HepG2 (cell line): ENCODE results near the gene KRT17. TPM values are rescaled to one million over a fixed set of nuclear protein-coding genes. Genes with fewer than 3 reads are reported as not detected.

Experiments
- ATAC-seq: fragments of 200-7000 bp; cut with Tn5 transposase; 3 replicates; pipeline ENCODE4 v1.9.1; 2020; ENCODE audit warnings: mild to moderate bottlenecking, moderate library complexity
- BruUV-seq: library from RNA; stranded (reverse); fragments of 400-500 nt; replicated peaks from 2 replicates; lab custom pipeline; 2021; lab: Mats Ljungman, UMichigan
- CTCF ChIA-PET: fragments of 300-600 bp; formaldehyde crosslinking; extraction: SDS; loops from one replicate; lab custom pipeline; 2021; ENCODE audit warnings: low total read pairs, inconsistent platforms, low intra/inter-chr PET ratio; lab: Yijun Ruan, JAX
- POLR2A ChIA-PET: fragments of 350-600 bp; sonication (Branson Sonifier 250); formaldehyde crosslinking; loops from one replicate; lab custom pipeline; 2020; ENCODE audit warnings: antibody characterized with exemption, inconsistent platforms; lab: Yijun Ruan, JAX
- DNase-seq: peaks from one replicate; pipeline ENCODE4 v3.0.0-alpha.2; 2015; ENCODE audit warnings: low spot score
- FAIRE-seq: peaks from 3 replicates; lab custom pipeline; 2011; peaks lifted over from hg19 to GRCh38; lab: Jason Lieb, UNC
- H2AFZ ChIP-seq: one replicate; pipeline ENCODE4 v1.6.1; 2011; ENCODE audit warnings: low read length, inconsistent platforms
- H3K27ac ChIP-seq: fragments of 300-600 bp; 3 replicates; pipeline ENCODE4 v1.8.0; 2011; ENCODE audit warnings: mixed run types, mild to moderate bottlenecking, mixed read lengths, low read length, inconsistent platforms; ENCODE audit not compliant: insufficient read depth; ENCODE audit errors: extremely low read length
- H3K27me3 ChIP-seq, 2 experiments: fragments of 200-600 bp in 1 of 2; 2 replicates in 1 of 2; 3 replicates in 1 of 2; pipeline versions ENCODE4 v1.6.0 to v1.8.0; 2011; ENCODE audit warnings: low read length in 2 of 2, mild to moderate bottlenecking in 2 of 2, moderate library complexity in 2 of 2, inconsistent platforms in 1 of 2; ENCODE audit not compliant: insufficient read depth in 2 of 2, control insufficient read depth in 1 of 2
- H3K36me3 ChIP-seq, 2 experiments: fragments of 200-600 bp in 1 of 2; replicated peaks in 1 of 2; 2 replicates in 1 of 2; 3 replicates in 1 of 2; pipeline versions ENCODE4 v1.5.1 to v1.8.0; 2011; ENCODE audit warnings: low read length in 2 of 2, inconsistent platforms in 1 of 2; ENCODE audit not compliant: insufficient read depth in 2 of 2, control insufficient read depth in 1 of 2
- H3K4me1 ChIP-seq: 2 replicates; pipeline ENCODE4 v1.5.1; 2012; ENCODE audit warnings: low read length, inconsistent platforms; ENCODE audit not compliant: insufficient read depth
- H3K4me2 ChIP-seq: 2 replicates; pipeline ENCODE4 v1.6.0; 2011; ENCODE audit warnings: low read depth, low read length, inconsistent platforms
- H3K4me3 ChIP-seq, 3 experiments: fragments of 200-600 bp in 1 of 3; sonication (generic), shearing (Covaris generic) in 1 of 3; replicated peaks in 1 of 3; 2 replicates each; pipeline ENCODE4 v1.5.1; 2011 to 2016; ENCODE audit warnings: low read length in 3 of 3, inconsistent platforms in 2 of 3, low read depth in 2 of 3, mild to moderate bottlenecking in 2 of 3, control low read depth in 1 of 3, mixed read lengths in 1 of 3; ENCODE audit not compliant: insufficient read depth in 1 of 3
- H3K79me2 ChIP-seq: one replicate; pipeline ENCODE4 v1.6.1; 2011; ENCODE audit warnings: low read length, inconsistent platforms; ENCODE audit not compliant: insufficient read depth
- H3K9ac ChIP-seq: 2 replicates; pipeline ENCODE4 v1.6.0; 2011; ENCODE audit warnings: mild to moderate bottlenecking, low read depth, low read length, inconsistent platforms; ENCODE audit not compliant: insufficient read depth
- H3K9me3 ChIP-seq: 2 replicates; pipeline ENCODE4 v1.5.1; 2012; ENCODE audit warnings: mild to moderate bottlenecking, low read length
- H4K20me1 ChIP-seq: 2 replicates; pipeline ENCODE4 v1.6.0; 2011; ENCODE audit warnings: inconsistent platforms, mild to moderate bottlenecking, low read length, moderate library complexity; ENCODE audit not compliant: insufficient read depth
- ATF7 ChIP-seq, 2 experiments: fragments of 450-650 bp in 1 of 2; sonication (generic) in 1 of 2; formaldehyde crosslinking in 1 of 2; IDR thresholded peaks; 2 replicates each; pipeline versions ENCODE4 v1.4.0 to v1.6.1; 2016 to 2020; ENCODE audit warnings: antibody characterized with exemption in 1 of 2, mild to moderate bottlenecking in 1 of 2, missing genetic modification reagents in 1 of 2
- CEBPB ChIP-seq: IDR thresholded peaks from 2 replicates; pipeline ENCODE4 v1.6.1; 2011; ENCODE audit warnings: low read depth, low read length, improper control_type of control experiment, borderline replicate concordance
- CREB1 ChIP-seq, 2 experiments: fragments of 450-650 bp in 1 of 2; IDR thresholded peaks; 2 replicates each; pipeline ENCODE4 v1.6.1; 2016 to 2017; ENCODE audit warnings: control low read depth in 1 of 2, mild to moderate bottlenecking in 1 of 2, missing compliant biosample characterization in 1 of 2, missing genetic modification characterization in 1 of 2
- TRIM22 ChIP-seq: fragments of 450-650 bp; IDR thresholded peaks from 2 replicates; pipeline ENCODE4 v1.6.1; 2017
- XBP1 ChIP-seq: sonication (generic); formaldehyde crosslinking; IDR thresholded peaks from 2 replicates; pipeline ENCODE4 v1.5.0; 2020; ENCODE audit warnings: missing genetic modification reagents
- ZBTB21 ChIP-seq: sonication (generic); formaldehyde crosslinking; IDR thresholded peaks from 2 replicates; pipeline ENCODE4 v1.4.0; 2020; ENCODE audit warnings: missing genetic modification reagents
- ZNF10 ChIP-seq: sonication (generic); formaldehyde crosslinking; IDR thresholded peaks from 2 replicates; pipeline ENCODE4 v1.4.0; 2020; ENCODE audit warnings: mild to moderate bottlenecking, low read depth, missing genetic modification reagents, borderline replicate concordance
- ZNF263 ChIP-seq: sonication (generic); formaldehyde crosslinking; IDR thresholded peaks from 2 replicates; pipeline ENCODE4 v1.4.0; 2020; ENCODE audit warnings: missing genetic modification reagents
- ZNF639 ChIP-seq: conservative IDR thresholded peaks from 2 replicates; pipeline ENCODE4 v1.6.1; 2018; ENCODE audit warnings: missing genetic modification reagents
- WGBS: methylation state at CpG from one replicate; pipeline ENCODE4 v1.1.6; 2017; ENCODE audit warnings: low lambda C conversion rate; 5-methylcytosine and 5-hydroxymethylcytosine counted together
- in situ Hi-C: cut with HindIII; loops from 2 replicates; pipeline ENCODE4 v1.10.0; 2017; ENCODE audit warnings: low pct_unique_long_range_greater_than_20kb; ENCODE audit not compliant: extremely low pct_ligation_motif_present
- intact Hi-C: fragments of 100-400 bp; cut with micrococcal nuclease; formaldehyde crosslinking; loops from one replicate; pipeline ENCODE4 v1.10.0; 2022; ENCODE audit not compliant: unreplicated experiment
- polyA plus RNA-seq, 8 experiments: library from polyadenylated mRNA; depleted of rRNA in 3 of 8; stranded (reverse) in 7 of 8; unstranded in 1 of 8; fragments of >200 nt; fragmentation: Illumina TruSeq in 4 of 8; extraction: Trizol in 4 of 8; gene quantifications; 2 replicates each; pipeline versions ENCODE4 v1.2.1 to v1.2.3, GENCODE V29; 2011 to 2016; ENCODE audit warnings: low read depth in 4 of 8, missing spikeins in 1 of 8, mixed read lengths in 1 of 8; ENCODE audit not compliant: insufficient read depth in 1 of 8
- total RNA-seq, 5 experiments: library from RNA; depleted of rRNA; stranded (reverse); fragments of >200 nt; fragmentation: Illumina TruSeq; extraction: Trizol; gene quantifications; 2 replicates each; pipeline ENCODE4 v1.2.3, GENCODE V29; 2016; ENCODE audit warnings: low read depth in 1 of 5
- TF ChIP-seq, protein P1 (sequence below): sonication (generic); formaldehyde crosslinking; IDR thresholded peaks from 2 replicates; pipeline ENCODE4 v1.8.1; 2023; ENCODE audit warnings: mild to moderate bottlenecking, inconsistent platforms, moderate library complexity, missing genetic modification reagents, borderline replicate concordance

KRT17 gene
- total and polyA plus RNA-seq, 2 of the 13 experiments (the other 11 are each of a cell fraction or from before 2014, with no cell fraction given), result 0.38 to 0.82 TPM

DNA sequence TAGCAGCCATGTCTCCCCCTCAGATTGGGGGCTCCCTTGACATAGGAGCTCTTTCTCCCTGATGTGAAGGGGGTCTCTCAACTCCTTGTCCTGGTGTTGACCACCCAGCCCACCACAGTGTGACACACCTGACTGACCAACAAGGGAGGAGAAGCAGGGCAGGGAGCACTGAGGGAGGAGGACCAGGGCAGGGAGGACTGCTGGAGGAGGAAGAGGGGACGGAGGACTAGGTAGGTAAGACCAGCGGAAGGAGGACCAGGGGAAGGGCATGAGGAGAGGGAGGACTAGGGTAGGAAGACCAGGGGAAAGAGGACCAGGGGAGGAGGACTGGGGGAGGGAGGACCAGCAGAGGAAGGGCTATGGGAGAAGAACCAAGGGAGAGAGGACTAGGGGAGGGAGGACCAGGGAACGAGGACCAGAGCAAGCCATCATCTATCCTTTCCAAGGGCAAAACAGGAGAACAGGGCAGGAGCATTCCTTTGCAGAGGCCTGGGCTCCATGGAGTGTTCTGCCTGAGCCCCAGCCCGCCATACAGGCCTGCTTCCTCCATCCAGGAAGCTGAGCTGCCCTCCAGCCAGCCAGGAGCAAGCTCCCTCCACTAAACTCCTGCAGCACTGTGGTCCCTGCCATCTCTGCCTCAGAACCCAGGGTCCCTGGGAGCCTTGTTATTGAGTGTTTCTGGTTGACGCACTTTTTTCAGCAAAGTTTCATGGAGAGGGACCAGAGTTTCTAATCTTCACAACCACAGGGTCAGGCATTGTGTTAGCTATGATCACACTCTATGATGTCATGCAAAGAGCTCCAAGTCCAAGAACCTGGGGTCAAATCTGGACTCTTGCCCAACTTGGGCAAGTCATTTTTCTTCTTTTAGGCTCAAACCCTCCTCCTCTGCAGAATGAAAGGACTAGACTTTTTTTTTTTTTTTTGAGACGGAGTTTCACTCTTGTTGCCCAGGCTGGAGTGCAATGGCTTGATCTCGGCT is 15.4 kb upstream of the KRT17 start:
- Histone ChIP-seq H3K27ac (no peak overlapping the region), H3K9ac (no peak overlapping the region)

More for the DNA sequence above, 15.4 kb upstream of the KRT17 start:
- Histone ChIP-seq H3K4me1 (peaks cover 18% of the 10 kb centered on the region), H3K9me3 (no peaks in the 10 kb centered on the region), H3K27me3 (peaks cover 2 to 33% of the 10 kb centered on the region in 2 experiments; a peak in 3 of 5 replicates), H3K4me2 (no peak overlapping the region), H4K20me1 (no peaks in the 10 kb centered on the region), H2AFZ (no peak overlapping the region), H3K79me2 (no peaks in the 10 kb centered on the region), H3K36me3 (no peaks in the 10 kb centered on the region), H3K4me3 (no peak overlapping the region)
- whole genome bisulfite sequencing, result 28% methylated on average over 7 of the region's 7 CpGs
- peak; percentile 22; the same call in 2 of the 3 replicates for ATAC-seq
- no TSS peak for BruUV-seq
- POLR2A ChIA-PET, result no interaction called here
- CTCF ChIA-PET, result no interaction called here
- intact Hi-C loops, result loop anchor here (10.0 kb wide), 1 partner anchor 65 kb away; the partner anchor contains the start of gene KRT9
- TF ChIP-seq CREB1 (IDR thresholded peaks at IDR 0.05) (0 out of 2 replicates have a peak, but pooled peaks have one; percentile 28), CREB1 (CRISPR knock-in tag; IDR thresholded peaks at IDR 0.05) (no peak), CEBPB (peak; percentile 39; the same call in 1 of the 2 replicates), ZNF263 (peak; percentile 84), ATF7 (IDR thresholded peaks at IDR 0.05) (peak; percentile 90), ATF7 (CRISPR knock-in tag; IDR thresholded peaks at IDR 0.05) (no peak), ZBTB21 (CRISPR knock-in tag) (peak; percentile 68; the same call in 1 of the 2 replicates), TRIM22 (0 out of 2 replicates have a peak, but pooled peaks have one; percentile 52), ZNF10 (CRISPR knock-in tag) (no peak), XBP1 (CRISPR knock-in tag) (no peak), ZNF639 (no peak)
- TF ChIP-seq, protein P1, sequence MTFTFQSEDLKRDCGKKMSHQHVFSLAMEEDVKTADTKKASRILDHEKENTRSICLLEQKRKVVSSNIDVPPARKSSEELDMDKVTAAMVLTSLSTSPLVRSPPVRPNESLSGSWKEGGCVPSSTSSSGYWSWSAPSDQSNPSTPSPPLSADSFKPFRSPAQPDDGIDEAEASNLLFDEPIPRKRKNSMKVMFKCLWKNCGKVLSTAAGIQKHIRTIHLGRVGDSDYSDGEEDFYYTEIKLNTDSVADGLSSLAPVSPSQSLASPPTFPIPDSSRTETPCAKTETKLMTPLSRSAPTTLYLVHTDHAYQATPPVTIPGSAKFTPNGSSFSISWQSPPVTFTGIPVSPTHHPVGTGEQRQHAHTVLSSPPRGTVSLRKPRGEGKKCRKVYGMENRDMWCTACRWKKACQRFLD (CRISPR knock-in tag), result no peak
- no peak for FAIRE-seq
- peak; percentile 34 for DNase-seq
- in situ Hi-C loops, result no loop called here
